ENCODE measurements around the gene DHCR24.

GRCh38 chr1:54884768-54885167 lies 2.2 kb downstream of the DHCR24 start:
- TF ChIP-seq CTCF (IDR thresholded peaks at IDR 0.05; ENCODE audit: insufficient read depth, low read depth, low read length) (no peak), EZH2 (IDR thresholded peaks at IDR 0.05; ENCODE audit: insufficient read depth, low read length) (no peak)

Data from astrocyte (in vitro differentiated cells and primary cell).